VCaP (cell line): ENCODE measurements around the gene PGGHG.
"Not testable (repeated sequence)": the region's sequence is repeated elsewhere in the genome, so short reads cannot be mapped to it uniquely, and the experiment has no call there.

ENCODE experiments used
- H3K27ac ChIP-seq: fragments of 450-650 bp; 2 replicates; pipeline ENCODE4 v1.5.1; 2017
- TF ChIP-seq, protein P1 (sequence below): fragments of 450-650 bp; conservative IDR thresholded peaks from 2 replicates; pipeline ENCODE4 v1.5.1; 2017; ENCODE audit warnings: mild to moderate bottlenecking, moderate library complexity

PGGHG gene

DNA sequence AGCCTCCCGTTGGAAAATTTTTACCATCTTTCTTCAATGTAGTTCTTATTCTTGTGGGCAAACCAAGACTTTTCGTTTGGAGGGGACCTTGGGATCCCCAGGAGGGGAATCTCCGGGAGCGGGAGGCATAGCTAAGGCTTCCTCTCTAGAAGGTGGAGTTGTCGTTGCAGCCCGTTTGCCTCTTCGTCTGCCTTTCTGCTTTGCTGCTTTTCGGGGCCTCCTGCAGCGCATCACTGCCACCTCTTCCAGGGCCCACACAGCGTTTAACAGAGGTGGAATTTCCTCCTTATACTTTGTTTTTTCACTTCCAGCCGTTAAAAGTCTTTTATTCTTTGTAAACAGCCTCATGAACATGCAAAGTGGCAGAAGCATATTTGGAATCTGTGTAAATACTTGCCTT lies 35.2 kb downstream of the PGGHG start:
- no peak overlapping the region for H3K27ac ChIP-seq

DNA sequence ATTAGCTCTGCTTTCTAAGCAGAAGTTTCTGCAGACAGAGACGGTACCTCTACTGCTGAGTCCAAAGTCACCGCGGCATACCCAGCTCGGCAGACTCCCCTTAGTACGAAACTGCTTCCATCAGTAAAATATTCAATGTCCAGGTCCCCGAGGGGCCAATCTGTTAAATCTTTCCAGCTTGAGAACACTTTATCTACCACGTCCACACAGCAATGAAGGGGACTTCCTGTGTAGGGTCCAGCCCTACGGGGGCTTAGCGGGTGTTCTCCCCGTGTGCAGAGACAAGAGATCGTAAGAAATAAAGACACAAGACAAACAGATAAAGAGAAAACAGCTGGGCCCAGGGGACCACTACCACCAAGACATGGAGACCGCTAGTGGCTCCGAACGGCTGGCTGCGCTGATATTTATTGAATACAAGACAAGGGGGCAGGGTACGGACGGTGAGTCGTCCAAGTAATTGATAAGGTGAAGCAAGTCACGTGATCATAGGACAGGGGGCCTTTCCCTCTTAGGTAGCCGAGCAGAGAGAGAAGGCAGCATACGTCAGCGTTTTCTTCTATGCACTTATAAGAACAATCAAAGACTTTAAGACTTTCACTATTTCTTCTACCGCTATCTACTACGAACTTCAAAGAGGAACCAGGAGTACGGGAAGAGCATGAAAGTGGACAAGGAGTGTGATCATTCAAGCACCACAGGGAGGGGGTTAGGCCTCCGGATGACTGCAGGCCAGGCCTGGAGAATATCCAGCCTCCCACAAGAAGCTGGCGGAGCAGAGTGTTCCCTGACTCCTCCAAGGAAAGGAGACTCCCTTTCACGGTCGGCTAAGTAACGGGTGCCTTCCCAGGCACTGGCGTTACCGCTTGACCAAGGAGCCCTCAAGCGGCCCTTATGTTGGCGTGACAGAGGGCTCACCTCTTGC lies 35.9 kb downstream of the PGGHG start:
- not testable (repeated sequence) for H3K27ac ChIP-seq

More for the DNA sequence above, 35.2 kb downstream of the PGGHG start:
- TF ChIP-seq, protein P1, sequence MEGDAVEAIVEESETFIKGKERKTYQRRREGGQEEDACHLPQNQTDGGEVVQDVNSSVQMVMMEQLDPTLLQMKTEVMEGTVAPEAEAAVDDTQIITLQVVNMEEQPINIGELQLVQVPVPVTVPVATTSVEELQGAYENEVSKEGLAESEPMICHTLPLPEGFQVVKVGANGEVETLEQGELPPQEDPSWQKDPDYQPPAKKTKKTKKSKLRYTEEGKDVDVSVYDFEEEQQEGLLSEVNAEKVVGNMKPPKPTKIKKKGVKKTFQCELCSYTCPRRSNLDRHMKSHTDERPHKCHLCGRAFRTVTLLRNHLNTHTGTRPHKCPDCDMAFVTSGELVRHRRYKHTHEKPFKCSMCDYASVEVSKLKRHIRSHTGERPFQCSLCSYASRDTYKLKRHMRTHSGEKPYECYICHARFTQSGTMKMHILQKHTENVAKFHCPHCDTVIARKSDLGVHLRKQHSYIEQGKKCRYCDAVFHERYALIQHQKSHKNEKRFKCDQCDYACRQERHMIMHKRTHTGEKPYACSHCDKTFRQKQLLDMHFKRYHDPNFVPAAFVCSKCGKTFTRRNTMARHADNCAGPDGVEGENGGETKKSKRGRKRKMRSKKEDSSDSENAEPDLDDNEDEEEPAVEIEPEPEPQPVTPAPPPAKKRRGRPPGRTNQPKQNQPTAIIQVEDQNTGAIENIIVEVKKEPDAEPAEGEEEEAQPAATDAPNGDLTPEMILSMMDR = no peak

DNA sequence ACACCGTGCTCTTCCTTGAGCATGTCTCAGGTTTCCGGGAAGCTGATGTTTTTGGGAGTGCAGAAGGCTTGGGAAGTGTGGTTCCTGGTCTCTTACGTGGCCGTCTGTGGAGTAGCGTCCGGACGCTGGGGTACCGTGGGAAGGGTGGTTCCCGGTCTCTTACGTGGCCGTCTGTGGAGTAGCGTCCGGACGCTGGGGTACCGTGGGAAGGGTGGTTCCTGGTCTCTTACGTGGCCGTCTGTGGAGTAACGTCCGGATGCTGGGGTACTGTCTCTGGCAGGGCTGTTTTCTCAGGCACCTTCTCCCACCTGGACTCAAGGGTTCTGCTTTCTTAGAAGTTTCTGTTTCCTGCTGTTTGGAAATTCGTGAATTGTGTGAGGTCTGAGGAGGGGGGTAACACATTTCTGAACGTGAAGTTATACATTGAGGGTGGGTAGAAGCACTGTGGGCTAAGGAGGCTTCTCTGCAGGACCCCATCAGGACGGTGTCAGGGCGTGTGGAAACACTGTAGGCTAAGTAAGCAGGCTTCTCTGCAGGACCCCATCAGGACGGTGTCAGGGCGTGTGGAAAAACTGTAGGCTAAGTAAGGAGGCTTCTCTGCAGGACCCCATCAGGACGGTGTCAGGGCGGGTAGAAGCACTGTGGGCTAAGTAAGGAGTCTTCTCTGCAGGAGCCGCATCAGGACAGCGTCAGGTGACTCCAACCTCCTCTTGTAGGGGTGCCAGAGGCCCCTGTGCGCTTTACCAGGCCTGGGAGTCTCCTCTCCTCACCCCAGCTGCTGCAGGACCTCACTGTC lies 37.1 kb downstream of the PGGHG start:
- no peak overlapping the region for H3K27ac ChIP-seq
- TF ChIP-seq, protein P1 = no peak

DNA sequence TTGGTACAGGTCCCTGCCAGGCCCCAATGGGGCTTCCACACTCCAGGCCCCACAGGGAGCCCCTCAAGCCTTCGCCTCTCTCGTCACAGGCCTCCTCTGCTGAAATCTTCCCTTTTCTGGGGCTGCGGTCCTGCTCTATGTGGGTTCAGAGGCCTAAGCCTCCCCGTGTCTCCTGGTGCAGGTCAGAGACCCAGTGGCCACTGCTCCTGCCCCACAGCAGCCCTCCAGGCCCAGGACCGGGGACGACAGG lies 37.6 kb downstream of the PGGHG start:
- H3K27ac ChIP-seq = no peak overlapping the region
- TF ChIP-seq, protein P1 = no peak

GRCh38 chr11:326842-327580 lies 38.1 kb downstream of the PGGHG start:
- TF ChIP-seq, protein P1 = no peak
- no peak overlapping the region for H3K27ac ChIP-seq

DNA sequence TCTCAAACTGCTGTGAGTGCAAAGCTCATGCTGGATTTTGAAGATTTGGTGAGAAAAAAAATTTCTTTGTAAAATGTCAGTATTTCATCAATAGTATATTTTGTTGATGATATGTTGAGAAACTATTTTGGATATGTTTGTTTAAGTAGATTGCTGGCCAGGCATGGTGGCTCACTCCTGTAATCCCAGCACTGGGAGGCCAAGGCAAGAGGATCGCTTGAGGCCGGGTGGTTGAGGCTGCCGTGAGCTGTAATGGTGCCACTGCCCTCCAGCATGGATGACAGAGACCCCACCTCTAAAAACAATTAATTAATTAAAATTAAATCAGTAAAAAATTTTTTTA lies 38.6 kb downstream of the PGGHG start:
- TF ChIP-seq, protein P1 = no peak
- no peak overlapping the region for H3K27ac ChIP-seq

DNA sequence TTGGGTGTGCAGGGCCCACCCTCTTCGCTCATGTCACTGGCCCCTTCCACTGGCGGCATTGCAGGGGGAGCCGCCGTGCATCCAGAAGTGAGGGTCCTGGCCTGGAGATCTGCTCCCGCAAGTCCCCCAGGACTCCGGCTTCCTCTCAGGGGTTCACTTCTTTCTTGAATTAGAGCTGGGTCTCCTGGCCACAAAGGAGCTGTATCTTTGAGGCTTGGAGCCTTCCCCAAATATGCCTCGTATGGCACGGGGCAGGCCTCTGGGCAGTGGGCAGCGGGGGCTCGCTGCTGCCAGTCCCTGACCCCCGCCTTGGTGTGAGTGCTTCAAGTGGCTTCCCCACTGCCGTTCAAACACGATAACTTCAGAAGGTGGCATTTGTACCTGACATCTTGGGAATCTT lies 39.1 kb downstream of the PGGHG start:
- H3K27ac ChIP-seq = no peak overlapping the region

DNA sequence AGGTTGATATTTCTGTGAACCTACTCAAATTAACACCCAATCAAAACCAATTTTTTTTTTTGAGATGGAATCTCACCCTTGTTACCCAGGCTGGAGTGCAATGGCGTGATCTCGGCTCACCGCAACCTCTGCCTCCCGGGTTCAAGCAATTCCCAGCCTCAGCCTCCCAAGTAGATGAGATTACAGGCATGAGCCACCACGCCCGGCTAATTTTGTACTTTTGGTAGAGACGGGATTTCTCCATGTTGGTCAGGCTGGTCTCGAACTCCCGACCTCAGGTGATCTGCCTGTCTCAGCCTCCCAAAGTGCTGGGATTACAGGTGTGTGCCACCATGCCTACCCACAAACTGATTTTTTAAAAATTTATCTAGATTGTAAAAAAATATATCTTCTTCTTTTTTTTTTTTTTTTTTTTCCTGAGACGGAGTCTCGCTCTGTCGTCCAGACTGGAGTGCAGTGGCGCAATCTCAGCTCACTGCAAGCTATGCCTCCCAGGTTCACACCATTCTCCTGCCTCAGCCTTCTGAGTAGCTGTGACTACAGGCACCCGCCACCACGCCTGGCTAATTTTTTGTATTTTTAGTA lies 39.7 kb downstream of the PGGHG start:
- not testable (repeated sequence) for H3K27ac ChIP-seq

More for the DNA sequence above, 39.1 kb downstream of the PGGHG start:
- TF ChIP-seq, protein P1 = no peak
